ENCODE measurements around the gene SPX. TPM values are rescaled to one million over a fixed set of nuclear protein-coding genes. Genes with fewer than 3 reads are reported as not detected.
A peak's percentile ranks its signal among the peaks of the same experiment; 100 is the strongest.

The SPX gene, protein sequence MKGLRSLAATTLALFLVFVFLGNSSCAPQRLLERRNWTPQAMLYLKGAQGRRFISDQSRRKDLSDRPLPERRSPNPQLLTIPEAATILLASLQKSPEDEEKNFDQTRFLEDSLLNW
- under 1 TPM; 0.49 to 0.78 TPM for total RNA-seq
- under 1 TPM in 1 of 2 donors, not detected in 1; 0.63 TPM for polyA plus RNA-seq

DNA sequence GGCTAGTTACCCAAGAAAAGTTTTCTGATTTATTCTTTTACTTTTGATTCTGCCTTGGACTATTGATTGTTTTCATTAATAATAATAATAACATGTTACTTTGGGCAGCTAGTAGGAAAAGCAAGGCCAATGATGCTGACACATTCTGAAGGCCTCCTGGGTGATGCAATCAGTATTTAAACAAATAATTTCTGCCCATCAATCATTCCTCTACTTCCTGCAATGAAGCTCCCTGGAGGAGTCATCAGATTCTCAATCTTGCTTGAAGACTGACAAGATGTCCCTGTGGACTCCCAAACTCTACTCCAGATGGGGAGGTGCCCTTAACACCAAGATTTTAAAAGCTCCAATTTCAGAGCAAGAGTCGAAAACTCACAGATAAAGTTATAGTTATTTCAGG, at the start of gene SPX:
SPX (plus strand) TSS at position 244 of the 400 bp plus-strand sequence. CDS start 177 bp downstream, outside the sequence.
- ChIA-PET POLR2A (ENCODE audit: partially characterized antibody) (interaction anchor here (2.6 kb wide), 1 partner anchor 15 kb away, joined by 9 read pairs; no protein-coding TSS in a partner anchor), CTCF (ENCODE audit: partially characterized antibody) (interaction anchor here (0.9 to 1.1 kb wide), 2 partner anchors 24 to 154 kb away, joined by 3 to 4 read pairs; partner anchors contain the start of gene GOLT1B)
- H3K27ac Mint-ChIP-seq, result peak within 1 kb of the TSS in 2 of 7 donors; percentile 23 to 33
- H3K4me1 Mint-ChIP-seq, result peaks cover 4 to 9% (median 5%) of the 10 kb centered on the region in 4 donors
- no peaks in the 10 kb centered on the region for H3K9me3 ChIP-seq (ENCODE audit: control insufficient read depth in 1 of 2, low read length in 2 of 2)
- H3K27me3 Mint-ChIP-seq, result peaks cover 17% of the 10 kb centered on the region in 2 donors
- H3K4me3 ChIP-seq (ENCODE audit: low read length in 2 of 2), result peak within 1 kb of the TSS; percentile 27 to 61
- peaks cover 12% of the 10 kb centered on the region for H3K4me1 ChIP-seq (ENCODE audit: insufficient read depth, low read length)
- peak within 1 kb of the TSS; percentile 80 to 89 (median 84) for H3K4me3 Mint-ChIP-seq
- H3K27me3 ChIP-seq (ENCODE audit: insufficient read depth, low read length), result peaks cover 8% of the 10 kb centered on the region
- no peaks in the 10 kb centered on the region for H3K36me3 Mint-ChIP-seq
- no peak for DNase-seq
- intact Hi-C loops (cut with micrococcal nuclease), result loop anchor here (5.0 kb wide), 1 partner anchor 166 kb away; no protein-coding TSS in a partner anchor
- H3K9me3 Mint-ChIP-seq, result peaks cover 0 to 5% (median 4%) of the 10 kb centered on the region in 8 donors
- no peaks in the 10 kb centered on the region for H3K36me3 ChIP-seq (ENCODE audit: insufficient read depth, low read length)
- H3K27ac ChIP-seq (ENCODE audit: low read depth, low read length), result no peak within 1 kb of the TSS

DNA sequence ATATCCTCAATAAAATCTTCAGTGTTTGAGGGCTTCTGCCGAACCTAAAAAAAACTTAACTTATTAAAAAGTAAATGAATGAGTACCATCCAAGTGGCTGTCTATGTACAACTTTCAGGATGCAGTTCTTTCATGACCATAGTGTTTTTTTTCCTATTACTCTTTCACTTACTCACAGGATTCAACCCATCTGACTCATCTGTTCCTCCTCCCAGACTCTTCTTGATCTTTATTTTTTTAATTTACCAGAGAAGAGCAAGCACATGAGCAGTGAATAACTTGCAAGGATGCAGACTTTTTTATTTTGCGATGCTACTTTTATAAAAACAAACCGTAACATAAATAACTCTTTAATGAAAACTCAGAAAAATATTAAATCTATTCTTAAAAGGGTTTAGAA, 49.1 kb upstream of the SPX start:
- no peak overlapping the region for H3K4me3 Mint-ChIP-seq
- Histone ChIP-seq H3K27me3 (ENCODE audit: insufficient read depth, low read length) (no peaks in the 10 kb centered on the region), H3K4me3 (ENCODE audit: low read length in 2 of 2) (no peak overlapping the region), H3K27ac (ENCODE audit: low read depth, low read length) (no peak overlapping the region), H3K9me3 (ENCODE audit: control insufficient read depth in 1 of 2, low read length in 2 of 2) (no peaks in the 10 kb centered on the region), H3K36me3 (ENCODE audit: insufficient read depth, low read length) (peaks cover 51% of the 10 kb centered on the region), H3K4me1 (ENCODE audit: insufficient read depth, low read length) (no peaks in the 10 kb centered on the region)
- intact Hi-C loops (cut with micrococcal nuclease), result no loop called here
- peaks cover 0 to 3% (median under 1%) of the 10 kb centered on the region in 4 donors for H3K4me1 Mint-ChIP-seq
- no peak for DNase-seq
- no peaks in the 10 kb centered on the region for H3K27me3 Mint-ChIP-seq
- ChIA-PET CTCF (ENCODE audit: partially characterized antibody) (no interaction called here), POLR2A (ENCODE audit: partially characterized antibody) (no interaction called here)
- no peaks in the 10 kb centered on the region for H3K9me3 Mint-ChIP-seq
- H3K27ac Mint-ChIP-seq, result peak overlapping the region in 2 of 7 donors; percentile 23 to 35
- peaks cover 35 to 52% of the 10 kb centered on the region in 2 donors for H3K36me3 Mint-ChIP-seq

DNA sequence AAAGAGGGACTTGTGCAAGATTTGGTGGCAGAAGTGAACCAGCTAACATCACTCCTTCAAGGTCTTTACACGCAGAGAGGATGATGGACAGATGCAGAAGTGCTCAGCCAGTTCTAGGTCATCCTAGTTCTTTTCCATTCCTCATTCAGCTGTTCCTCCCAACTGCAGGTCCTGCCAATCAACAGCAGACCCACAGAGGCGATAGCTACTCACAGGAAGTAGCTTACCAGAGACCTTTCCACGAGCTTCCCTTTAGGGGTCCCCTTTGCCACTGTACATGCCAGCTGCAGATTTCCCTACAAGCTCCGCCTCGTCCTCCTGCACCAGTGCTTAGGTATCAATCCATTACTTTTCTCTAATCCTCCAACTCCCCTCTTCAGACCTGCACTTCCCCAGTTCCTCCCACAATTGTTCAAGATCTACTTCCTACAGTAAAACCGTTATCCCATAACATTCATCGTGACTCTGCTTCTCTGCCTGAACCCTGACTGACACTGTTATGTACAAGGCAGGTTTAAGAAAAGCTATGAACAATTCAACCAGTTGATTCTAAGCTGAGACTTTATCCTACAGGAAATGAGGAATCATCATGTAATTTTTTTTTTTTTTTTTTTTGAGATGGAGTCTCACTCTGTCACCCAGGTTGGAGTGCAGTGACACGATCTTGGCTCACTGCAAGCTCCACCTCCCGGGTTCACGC, 47.2 kb upstream of the SPX start:
- Mint-ChIP-seq H3K9me3 (no peaks in the 10 kb centered on the region), H3K4me1 (peaks cover 0 to 3% (median under 1%) of the 10 kb centered on the region in 4 donors), H3K4me3 (no peak overlapping the region), H3K27me3 (no peaks in the 10 kb centered on the region), H3K36me3 (peaks cover 21 to 38% of the 10 kb centered on the region in 2 donors), H3K27ac (no peak overlapping the region)
- intact Hi-C loops (cut with micrococcal nuclease), result no loop called here
- ChIA-PET POLR2A (ENCODE audit: partially characterized antibody) (interaction anchor here (1.2 kb wide), 1 partner anchor 23 kb away, joined by 3 read pairs; the partner anchor contains the start of genes GOLT1B and RECQL), CTCF (ENCODE audit: partially characterized antibody) (interaction anchor here (0.7 to 1.3 kb wide), 4 partner anchors 11 to 23 kb away, joined by 3 to 9 read pairs (median 3); partner anchors contain the start of gene GOLT1B)
- Histone ChIP-seq H3K36me3 (ENCODE audit: insufficient read depth, low read length) (peaks cover 51% of the 10 kb centered on the region), H3K27ac (ENCODE audit: low read depth, low read length) (no peak overlapping the region), H3K9me3 (ENCODE audit: control insufficient read depth in 1 of 2, low read length in 2 of 2) (no peaks in the 10 kb centered on the region), H3K27me3 (ENCODE audit: insufficient read depth, low read length) (no peaks in the 10 kb centered on the region), H3K4me3 (ENCODE audit: low read length in 2 of 2) (no peak overlapping the region), H3K4me1 (ENCODE audit: insufficient read depth, low read length) (no peaks in the 10 kb centered on the region)
- no peak for DNase-seq

DNA sequence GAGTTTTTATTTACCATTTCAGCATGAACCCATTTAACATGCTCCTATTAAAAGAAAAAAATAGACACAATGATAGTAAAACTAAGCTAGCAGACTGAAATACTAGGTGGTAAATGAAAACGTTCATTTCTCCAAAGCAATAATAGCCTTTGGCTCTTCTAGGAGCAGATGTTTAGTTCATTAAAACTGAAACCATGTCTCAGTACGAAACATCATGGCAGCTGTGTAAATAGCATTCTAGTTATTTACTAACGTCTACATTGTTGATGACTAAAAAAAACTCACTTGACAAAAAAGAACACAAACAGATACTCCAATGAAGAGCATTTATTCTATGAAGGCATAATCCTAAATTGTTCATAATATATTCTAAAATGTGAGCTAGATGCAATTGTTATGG, 42.6 kb upstream of the SPX start:
- no peak overlapping the region for H3K4me3 ChIP-seq (ENCODE audit: low read length in 2 of 2)
- H3K4me1 ChIP-seq (ENCODE audit: insufficient read depth, low read length), result no peaks in the 10 kb centered on the region
- CTCF ChIA-PET (ENCODE audit: partially characterized antibody), result interaction anchor here (0.7 kb wide), 1 partner anchor 197 kb away, joined by 5 read pairs; no protein-coding TSS in a partner anchor
- H3K4me1 Mint-ChIP-seq, result peaks cover 5 to 12% (median 8%) of the 10 kb centered on the region in 4 donors
- H3K9me3 Mint-ChIP-seq, result no peaks in the 10 kb centered on the region
- no peaks in the 10 kb centered on the region for H3K27me3 ChIP-seq (ENCODE audit: insufficient read depth, low read length)
- no peak overlapping the region for H3K4me3 Mint-ChIP-seq
- no peak for DNase-seq
- H3K27ac Mint-ChIP-seq, result peak overlapping the region in 1 of 7 donors; percentile 26
- H3K27me3 Mint-ChIP-seq, result no peaks in the 10 kb centered on the region
- H3K36me3 ChIP-seq (ENCODE audit: insufficient read depth, low read length), result peaks cover 45% of the 10 kb centered on the region
- POLR2A ChIA-PET (ENCODE audit: partially characterized antibody), result interaction anchor here (0.9 kb wide), 1 partner anchor 17 kb away, joined by 3 read pairs; the partner anchor contains the start of gene RECQL
- H3K9me3 ChIP-seq (ENCODE audit: control insufficient read depth in 1 of 2, low read length in 2 of 2), result no peaks in the 10 kb centered on the region
- no peak overlapping the region for H3K27ac ChIP-seq (ENCODE audit: low read depth, low read length)
- H3K36me3 Mint-ChIP-seq, result peaks cover 17 to 19% of the 10 kb centered on the region in 2 donors
- intact Hi-C loops (cut with micrococcal nuclease), result no loop called here

DNA sequence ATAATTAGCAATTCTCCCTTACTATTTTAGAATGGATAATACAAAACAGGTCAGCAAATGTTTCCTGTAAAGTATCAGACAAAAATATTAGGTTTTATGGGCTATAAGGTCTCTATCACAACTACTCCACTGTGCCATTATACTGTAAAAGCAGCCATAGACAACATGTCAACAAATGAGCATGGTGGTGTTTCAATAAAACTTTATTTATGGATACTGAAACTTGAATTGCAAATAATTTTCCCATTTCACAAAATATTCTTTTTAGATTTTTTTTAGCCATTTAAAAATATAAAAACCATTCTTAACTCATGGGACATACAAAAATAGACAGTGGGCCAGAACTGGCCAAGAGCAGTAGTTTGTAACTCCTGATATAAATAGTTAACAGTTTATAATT, 40.1 kb upstream of the SPX start:
- no peaks in the 10 kb centered on the region for H3K9me3 Mint-ChIP-seq
- no peak overlapping the region for H3K4me3 ChIP-seq (ENCODE audit: low read length in 2 of 2)
- intact Hi-C loops (cut with micrococcal nuclease), result no loop called here
- H3K4me3 Mint-ChIP-seq, result no peak overlapping the region
- peaks cover 34 to 35% of the 10 kb centered on the region in 2 donors for H3K36me3 Mint-ChIP-seq
- POLR2A ChIA-PET (ENCODE audit: partially characterized antibody), result no interaction called here
- no peak overlapping the region for H3K27ac ChIP-seq (ENCODE audit: low read depth, low read length)
- H3K36me3 ChIP-seq (ENCODE audit: insufficient read depth, low read length), result peaks cover 48% of the 10 kb centered on the region
- CTCF ChIA-PET (ENCODE audit: partially characterized antibody), result interaction anchor here (1.0 kb wide), 1 partner anchor 172 kb away, joined by 3 read pairs; no protein-coding TSS in a partner anchor
- no peaks in the 10 kb centered on the region for H3K4me1 ChIP-seq (ENCODE audit: insufficient read depth, low read length)
- DNase-seq, result no peak
- peaks cover 9 to 19% (median 13%) of the 10 kb centered on the region in 4 donors for H3K4me1 Mint-ChIP-seq
- no peaks in the 10 kb centered on the region for H3K9me3 ChIP-seq (ENCODE audit: control insufficient read depth in 1 of 2, low read length in 2 of 2)
- no peaks in the 10 kb centered on the region for H3K27me3 ChIP-seq (ENCODE audit: insufficient read depth, low read length)
- H3K27me3 Mint-ChIP-seq, result no peaks in the 10 kb centered on the region
- no peak overlapping the region for H3K27ac Mint-ChIP-seq

DNA sequence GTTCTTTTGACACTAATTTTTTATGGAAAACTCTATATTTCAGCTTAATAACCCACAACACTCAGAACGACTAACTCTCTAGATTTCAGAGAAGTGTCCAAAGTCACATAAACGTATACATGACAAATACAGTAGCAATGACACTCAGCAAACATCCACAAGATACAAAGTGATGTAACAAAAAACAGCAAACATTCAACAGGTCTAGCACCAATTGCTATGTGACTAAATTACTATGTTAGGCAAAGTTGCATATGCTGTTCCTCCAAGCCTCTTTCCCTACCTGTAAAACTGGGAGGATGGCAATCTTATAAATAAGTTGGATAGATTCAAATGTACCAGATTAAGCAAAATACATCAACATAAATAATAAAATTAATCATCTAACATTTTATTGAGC, 26.3 kb upstream of the SPX start:
- ChIA-PET POLR2A (ENCODE audit: partially characterized antibody) (interaction anchor here (1.4 to 2.6 kb wide), 2 partner anchors 11 to 158 kb away, joined by 6 to 26 read pairs; partner anchors contain the start of gene LDHB), CTCF (ENCODE audit: partially characterized antibody) (no interaction called here)
- Mint-ChIP-seq H3K27ac (peak overlapping the region in 1 of 7 donors; percentile 60), H3K4me1 (peaks cover 27 to 46% (median 38%) of the 10 kb centered on the region in 4 donors), H3K9me3 (no peaks in the 10 kb centered on the region), H3K4me3 (peak overlapping the region in 1 of 8 donors; percentile 59), H3K27me3 (no peaks in the 10 kb centered on the region), H3K36me3 (peaks cover 30 to 41% of the 10 kb centered on the region in 2 donors)
- intact Hi-C loops (cut with micrococcal nuclease), result loop anchor here (2.0 to 10.0 kb wide), 6 partner anchors 113 to 1125 kb away; partner anchors contain the start of genes C2CD5, CMAS and ETNK1
- Histone ChIP-seq H3K9me3 (ENCODE audit: control insufficient read depth in 1 of 2, low read length in 2 of 2) (no peaks in the 10 kb centered on the region), H3K27me3 (ENCODE audit: insufficient read depth, low read length) (no peaks in the 10 kb centered on the region), H3K4me3 (ENCODE audit: low read length in 2 of 2) (no peak overlapping the region), H3K36me3 (ENCODE audit: insufficient read depth, low read length) (peaks cover 39% of the 10 kb centered on the region), H3K27ac (ENCODE audit: low read depth, low read length) (no peak overlapping the region), H3K4me1 (ENCODE audit: insufficient read depth, low read length) (peaks cover 55% of the 10 kb centered on the region)
- no peak for DNase-seq
